Naive B cell (primary cell): ENCODE data around the gene CFAP210. TPM values are rescaled to one million over a fixed set of nuclear protein-coding genes. Genes with fewer than 3 reads are reported as not detected.
A peak's percentile ranks its signal among the peaks of the same experiment; 100 is the strongest.
"Not testable (repeated sequence)": the region's sequence is repeated elsewhere in the genome, so short reads cannot be mapped to it uniquely, and the experiment has no call there.

Source experiments
- ATAC-seq, 2 donors: fragments of 150-1000 bp; cut with Tn5 transposase; 2 replicates each; pipeline ENCODE4 v1.10.0; 2021; ENCODE audit warnings: low read depth in 2 of 2, mild to moderate bottlenecking in 2 of 2, moderate library complexity in 2 of 2
- DNase-seq: peaks from one replicate; pipeline ENCODE4 v3.0.0; 2022
- H3K27ac Mint-ChIP-seq, 6 donors: one replicate each; pipeline ENCODE4 v1.8.0; 2020 to 2022; ENCODE audit warnings: mild to moderate bottlenecking in 6 of 6, mixed read lengths in 6 of 6, moderate library complexity in 5 of 6, inconsistent platforms in 2 of 6
- H3K27me3 Mint-ChIP-seq, 3 donors: one replicate each; pipeline ENCODE4 v1.8.0; 2021 to 2022; ENCODE audit warnings: mixed read lengths in 3 of 3, mild to moderate bottlenecking in 1 of 3
- H3K36me3 Mint-ChIP-seq, 2 donors: one replicate each; pipeline ENCODE4 v1.8.0; 2020 to 2022; ENCODE audit warnings: mixed read lengths in 2 of 2, inconsistent platforms in 1 of 2, mild to moderate bottlenecking in 1 of 2
- H3K4me1 Mint-ChIP-seq, 3 donors: one replicate each; pipeline ENCODE4 v1.8.0; 2020 to 2022; ENCODE audit warnings: mixed read lengths in 3 of 3, inconsistent platforms in 1 of 3, mild to moderate bottlenecking in 1 of 3, moderate library complexity in 1 of 3
- H3K4me3 Mint-ChIP-seq, 8 donors: one replicate each; pipeline ENCODE4 v1.8.0; 2020 to 2022; ENCODE audit warnings: mild to moderate bottlenecking in 8 of 8, mixed read lengths in 8 of 8, moderate library complexity in 8 of 8, inconsistent platforms in 2 of 8
- H3K9me3 Mint-ChIP-seq, 7 donors: one replicate each; pipeline ENCODE4 v1.8.0; 2020 to 2022; ENCODE audit warnings: mixed read lengths in 7 of 7, mild to moderate bottlenecking in 5 of 7, inconsistent platforms in 2 of 7, moderate library complexity in 1 of 7
- polyA plus RNA-seq, 6 donors: library from polyadenylated mRNA; unstranded; fragments of 300-500 nt; fragmentation: Illumina TruSeq; gene quantifications; one replicate each; pipeline ENCODE4 v1.2.3, GENCODE V29; 2021; ENCODE audit warnings: low read depth in 6 of 6

CFAP210 gene
- polyA plus RNA-seq, 6 donors from 2014 or later, result not detected

GRCh38 chr2:169707626-169708025 is 13.4 kb upstream of the CFAP210 start:
- peaks cover 0 to 9% of the 10 kb centered on the region in 2 donors for H3K36me3 Mint-ChIP-seq

GRCh38 chr2:169705927-169706326 is 11.7 kb upstream of the CFAP210 start:
- H3K27ac Mint-ChIP-seq, result no peak overlapping the region
- H3K4me1 Mint-ChIP-seq, result peaks cover 0 to 6% (median 0%) of the 10 kb centered on the region in 3 donors
- no peaks in the 10 kb centered on the region for H3K36me3 Mint-ChIP-seq
- H3K9me3 Mint-ChIP-seq, result peaks cover 0 to 2% (median 0%) of the 10 kb centered on the region in 7 donors
- no peaks in the 10 kb centered on the region for H3K27me3 Mint-ChIP-seq
- no peak for ATAC-seq
- no peak for DNase-seq
- no peak overlapping the region for H3K4me3 Mint-ChIP-seq

More at GRCh38 chr2:169707626-169708025, 13.4 kb upstream of the CFAP210 start:
- DNase-seq (no peak), ATAC-seq (no peak)
- Mint-ChIP-seq H3K4me3 (no peak overlapping the region), H3K4me1 (peaks cover 0 to 6% (median 0%) of the 10 kb centered on the region in 3 donors), H3K9me3 (peaks cover 0 to 10% (median 3%) of the 10 kb centered on the region in 7 donors), H3K27ac (no peak overlapping the region), H3K27me3 (no peaks in the 10 kb centered on the region)

GRCh38 chr2:169704160-169704708 is 10.0 kb upstream of the CFAP210 start:
- Mint-ChIP-seq H3K27ac (no peak overlapping the region), H3K4me1 (peaks cover 0 to 13% (median 0%) of the 10 kb centered on the region in 3 donors), H3K36me3 (no peaks in the 10 kb centered on the region), H3K4me3 (no peak overlapping the region), H3K27me3 (no peaks in the 10 kb centered on the region), H3K9me3 (peaks cover 0 to 2% (median 0%) of the 10 kb centered on the region in 7 donors)
- DNase-seq, result no peak
- ATAC-seq, result no peak

- no peaks in the 10 kb centered on the region for H3K27me3 Mint-ChIP-seq
These were observed 8.8 kb upstream of the CFAP210 start for GRCh38 chr2:169702996-169703395.

GRCh38 chr2:169699173-169699572 is 5.0 kb upstream of the CFAP210 start:
- not testable (repeated sequence) for ATAC-seq

More at GRCh38 chr2:169702996-169703395, 8.8 kb upstream of the CFAP210 start:
- Mint-ChIP-seq H3K4me3 (no peak overlapping the region), H3K4me1 (peaks cover 0 to 14% (median 0%) of the 10 kb centered on the region in 3 donors), H3K27ac (no peak overlapping the region), H3K9me3 (peaks cover 0 to 2% (median 0%) of the 10 kb centered on the region in 7 donors), H3K36me3 (no peaks in the 10 kb centered on the region)
- no peak for ATAC-seq
- no peak for DNase-seq

GRCh38 chr2:169696381-169696780 is 2.2 kb upstream of the CFAP210 start:
- Mint-ChIP-seq H3K27ac (no peak overlapping the region), H3K36me3 (peaks cover 0 to 5% of the 10 kb centered on the region in 2 donors), H3K4me1 (peaks cover 6 to 22% (median 17%) of the 10 kb centered on the region in 3 donors), H3K4me3 (no peak overlapping the region), H3K9me3 (peaks cover 1 to 12% (median 7%) of the 10 kb centered on the region in 7 donors), H3K27me3 (peaks cover 12 to 17% (median 14%) of the 10 kb centered on the region in 3 donors)
- ATAC-seq (no peak), DNase-seq (no peak)

More at GRCh38 chr2:169699173-169699572, 5.0 kb upstream of the CFAP210 start:
- H3K27me3 Mint-ChIP-seq, DNase-seq, H3K27ac Mint-ChIP-seq, H3K4me3 Mint-ChIP-seq, H3K9me3 Mint-ChIP-seq, H3K36me3 Mint-ChIP-seq: not testable (repeated sequence)
- H3K4me1 Mint-ChIP-seq, result peaks cover 1 to 14% (median 10%) of the 10 kb centered on the region in 3 donors

- H3K27me3 Mint-ChIP-seq, result peaks cover 14 to 25% (median 23%) of the 10 kb centered on the region in 3 donors
- peaks cover 0 to 15% of the 10 kb centered on the region in 2 donors for H3K36me3 Mint-ChIP-seq
- peaks cover 4 to 21% (median 14%) of the 10 kb centered on the region in 7 donors for H3K9me3 Mint-ChIP-seq
- ATAC-seq, result no peak
- peaks cover 6 to 22% (median 17%) of the 10 kb centered on the region in 3 donors for H3K4me1 Mint-ChIP-seq
- DNase-seq, result no peak
- H3K27ac Mint-ChIP-seq, result peak overlapping the region; percentile 98 to 100 (median 100)
- peak overlapping the region; percentile 82 to 98 (median 94) for H3K4me3 Mint-ChIP-seq
These were observed 672 bp upstream of the CFAP210 start for GRCh38 chr2:169694894-169695260.

- Mint-ChIP-seq H3K27me3 (peaks cover 19 to 32% (median 30%) of the 10 kb centered on the region in 3 donors), H3K27ac (peak overlapping the region; percentile 98 to 100 (median 100)), H3K9me3 (peaks cover 10 to 34% (median 21%) of the 10 kb centered on the region in 7 donors), H3K4me3 (peak overlapping the region; percentile 82 to 98 (median 94)), H3K36me3 (peaks cover 5 to 22% of the 10 kb centered on the region in 2 donors), H3K4me1 (peaks cover 6 to 17% (median 14%) of the 10 kb centered on the region in 3 donors)
- ATAC-seq (no peak), DNase-seq (peak; percentile 36)
These were observed 845 bp downstream of the CFAP210 start for GRCh38 chr2:169693360-169693759.

GRCh38 chr2:169692718-169693117 is 1.5 kb downstream of the CFAP210 start:
- Mint-ChIP-seq H3K27ac (peak overlapping the region in 4 of 6 donors; percentile 1 to 98 (median 72)), H3K4me1 (peaks cover 6 to 17% (median 14%) of the 10 kb centered on the region in 3 donors), H3K36me3 (peaks cover 8 to 24% of the 10 kb centered on the region in 2 donors), H3K27me3 (peaks cover 21 to 34% (median 33%) of the 10 kb centered on the region in 3 donors), H3K9me3 (peaks cover 10 to 38% (median 24%) of the 10 kb centered on the region in 7 donors), H3K4me3 (peak overlapping the region in 1 of 8 donors; percentile 69)
- ATAC-seq, result no peak
- no peak for DNase-seq

GRCh38 chr2:169690958-169691357 is 3.2 kb downstream of the CFAP210 start:
- Mint-ChIP-seq H3K27me3 (peaks cover 21 to 45% (median 33%) of the 10 kb centered on the region in 3 donors), H3K9me3 (peaks cover 10 to 39% (median 24%) of the 10 kb centered on the region in 7 donors), H3K27ac (peak overlapping the region in 2 of 6 donors; percentile 26 to 98), H3K36me3 (peaks cover 8 to 24% of the 10 kb centered on the region in 2 donors), H3K4me3 (peak overlapping the region in 1 of 8 donors; percentile 44), H3K4me1 (peaks cover 6 to 17% (median 14%) of the 10 kb centered on the region in 3 donors)
- ATAC-seq (no peak), DNase-seq (no peak)

GRCh38 chr2:169687943-169688342 is 6.3 kb downstream of the CFAP210 start:
- ATAC-seq, H3K4me3 Mint-ChIP-seq, DNase-seq, H3K4me1 Mint-ChIP-seq, H3K27ac Mint-ChIP-seq: not testable (repeated sequence)
- H3K36me3 Mint-ChIP-seq, result peaks cover 8 to 24% of the 10 kb centered on the region in 2 donors
- peaks cover 10 to 39% (median 24%) of the 10 kb centered on the region in 7 donors for H3K9me3 Mint-ChIP-seq
- H3K27me3 Mint-ChIP-seq, result peaks cover 21 to 41% (median 33%) of the 10 kb centered on the region in 3 donors

GRCh38 chr2:169686825-169687224 is 7.4 kb downstream of the CFAP210 start:
- peaks cover 14 to 32% (median 24%) of the 10 kb centered on the region in 3 donors for H3K27me3 Mint-ChIP-seq
- DNase-seq, H3K27ac Mint-ChIP-seq, H3K4me3 Mint-ChIP-seq, H3K4me1 Mint-ChIP-seq, ATAC-seq: not testable (repeated sequence)
- peaks cover 8 to 23% of the 10 kb centered on the region in 2 donors for H3K36me3 Mint-ChIP-seq
- H3K9me3 Mint-ChIP-seq, result peaks cover 10 to 32% (median 24%) of the 10 kb centered on the region in 7 donors

- not testable (repeated sequence) for H3K4me3 Mint-ChIP-seq, ATAC-seq, H3K36me3 Mint-ChIP-seq, H3K4me1 Mint-ChIP-seq, DNase-seq, H3K27ac Mint-ChIP-seq
- H3K27me3 Mint-ChIP-seq, result peaks cover 8 to 20% (median 11%) of the 10 kb centered on the region in 3 donors
- H3K9me3 Mint-ChIP-seq, result peaks cover 6 to 26% (median 17%) of the 10 kb centered on the region in 7 donors
These were observed 9.5 kb downstream of the CFAP210 start for GRCh38 chr2:169684712-169685111.

GRCh38 chr2:169684135-169684565 is 10.1 kb downstream of the CFAP210 start:
- H3K27ac Mint-ChIP-seq, result no peak overlapping the region
- no peak overlapping the region for H3K4me3 Mint-ChIP-seq
- peaks cover 8 to 9% of the 10 kb centered on the region in 2 donors for H3K36me3 Mint-ChIP-seq
- peaks cover 6 to 21% (median 12%) of the 10 kb centered on the region in 7 donors for H3K9me3 Mint-ChIP-seq
- DNase-seq (no peak), ATAC-seq (no peak)
- no peaks in the 10 kb centered on the region for H3K4me1 Mint-ChIP-seq
- H3K27me3 Mint-ChIP-seq, result peaks cover 8 to 20% (median 11%) of the 10 kb centered on the region in 3 donors
